HepG2 (cell line): ENCODE data around the gene PDLIM5. TPM values are rescaled to one million over a fixed set of nuclear protein-coding genes. Genes with fewer than 3 reads are reported as not detected.

Source experiments
- BCLAF1 ChIP-seq: fragments of 450-650 bp; IDR thresholded peaks from 2 replicates; pipeline ENCODE4 v1.6.1; 2017; ENCODE audit warnings: mild to moderate bottlenecking
- MEF2D ChIP-seq: sonication (generic); formaldehyde crosslinking; IDR thresholded peaks from 2 replicates; pipeline ENCODE4 v1.5.1; 2020; ENCODE audit warnings: mild to moderate bottlenecking, missing genetic modification reagents
- PAF1 ChIP-seq: IDR thresholded peaks from 2 replicates; pipeline ENCODE4 v1.6.1; 2016; ENCODE audit warnings: missing genetic modification reagents, missing compliant biosample characterization
- POGZ ChIP-seq: sonication (generic); formaldehyde crosslinking; IDR thresholded peaks from 2 replicates; pipeline ENCODE4 v1.4.0; 2020; ENCODE audit warnings: mild to moderate bottlenecking, missing genetic modification reagents
- SP2 ChIP-seq: sonication (generic); formaldehyde crosslinking; IDR thresholded peaks from 2 replicates; pipeline ENCODE4 v1.5.1; 2020; ENCODE audit warnings: mild to moderate bottlenecking, missing genetic modification reagents
- ZNF713 ChIP-seq: sonication (generic); formaldehyde crosslinking; IDR thresholded peaks from 2 replicates; pipeline ENCODE4 v1.4.0; 2020; ENCODE audit warnings: mild to moderate bottlenecking, missing genetic modification reagents
- polyA plus RNA-seq, 8 experiments: library from polyadenylated mRNA; depleted of rRNA in 3 of 8; stranded (reverse) in 7 of 8; unstranded in 1 of 8; fragments of >200 nt; fragmentation: Illumina TruSeq in 4 of 8; extraction: Trizol in 4 of 8; gene quantifications; 2 replicates each; pipeline versions ENCODE4 v1.2.1 to v1.2.3, GENCODE V29; 2011 to 2016; ENCODE audit warnings: low read depth in 4 of 8, missing spikeins in 1 of 8, mixed read lengths in 1 of 8; ENCODE audit not compliant: insufficient read depth in 1 of 8
- total RNA-seq, 5 experiments: library from RNA; depleted of rRNA; stranded (reverse); fragments of >200 nt; fragmentation: Illumina TruSeq; extraction: Trizol; gene quantifications; 2 replicates each; pipeline ENCODE4 v1.2.3, GENCODE V29; 2016; ENCODE audit warnings: low read depth in 1 of 5
- TF ChIP-seq, protein P1 (sequence below): sonication (generic); formaldehyde crosslinking; IDR thresholded peaks from 2 replicates; pipeline ENCODE4 v1.4.0; 2020; ENCODE audit warnings: missing genetic modification reagents
- TF ChIP-seq, protein P2 (sequence below): sonication (generic); formaldehyde crosslinking; IDR thresholded peaks from 2 replicates; pipeline ENCODE4 v1.4.0; 2020; ENCODE audit warnings: missing genetic modification reagents, borderline replicate concordance

PDLIM5 gene
- total and polyA plus RNA-seq, 2 of the 13 experiments (the other 11 are each of a cell fraction or from before 2014, with no cell fraction given), result 52.8 to 119 TPM

GRCh38 chr4:94519925-94520789, 68.4 kb downstream of the PDLIM5 start (continued):
- no peak for TF ChIP-seq BCLAF1
- no peak for TF ChIP-seq ZNF713 (CRISPR knock-in tag)
- no peak for TF ChIP-seq SP2 (CRISPR knock-in tag)
- TF ChIP-seq MEF2D (CRISPR knock-in tag), result no peak
- TF ChIP-seq, protein P1, sequence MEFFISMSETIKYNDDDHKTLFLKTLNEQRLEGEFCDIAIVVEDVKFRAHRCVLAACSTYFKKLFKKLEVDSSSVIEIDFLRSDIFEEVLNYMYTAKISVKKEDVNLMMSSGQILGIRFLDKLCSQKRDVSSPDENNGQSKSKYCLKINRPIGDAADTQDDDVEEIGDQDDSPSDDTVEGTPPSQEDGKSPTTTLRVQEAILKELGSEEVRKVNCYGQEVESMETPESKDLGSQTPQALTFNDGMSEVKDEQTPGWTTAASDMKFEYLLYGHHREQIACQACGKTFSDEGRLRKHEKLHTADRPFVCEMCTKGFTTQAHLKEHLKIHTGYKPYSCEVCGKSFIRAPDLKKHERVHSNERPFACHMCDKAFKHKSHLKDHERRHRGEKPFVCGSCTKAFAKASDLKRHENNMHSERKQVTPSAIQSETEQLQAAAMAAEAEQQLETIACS (CRISPR knock-in tag), result no peak
- TF ChIP-seq, protein P2, sequence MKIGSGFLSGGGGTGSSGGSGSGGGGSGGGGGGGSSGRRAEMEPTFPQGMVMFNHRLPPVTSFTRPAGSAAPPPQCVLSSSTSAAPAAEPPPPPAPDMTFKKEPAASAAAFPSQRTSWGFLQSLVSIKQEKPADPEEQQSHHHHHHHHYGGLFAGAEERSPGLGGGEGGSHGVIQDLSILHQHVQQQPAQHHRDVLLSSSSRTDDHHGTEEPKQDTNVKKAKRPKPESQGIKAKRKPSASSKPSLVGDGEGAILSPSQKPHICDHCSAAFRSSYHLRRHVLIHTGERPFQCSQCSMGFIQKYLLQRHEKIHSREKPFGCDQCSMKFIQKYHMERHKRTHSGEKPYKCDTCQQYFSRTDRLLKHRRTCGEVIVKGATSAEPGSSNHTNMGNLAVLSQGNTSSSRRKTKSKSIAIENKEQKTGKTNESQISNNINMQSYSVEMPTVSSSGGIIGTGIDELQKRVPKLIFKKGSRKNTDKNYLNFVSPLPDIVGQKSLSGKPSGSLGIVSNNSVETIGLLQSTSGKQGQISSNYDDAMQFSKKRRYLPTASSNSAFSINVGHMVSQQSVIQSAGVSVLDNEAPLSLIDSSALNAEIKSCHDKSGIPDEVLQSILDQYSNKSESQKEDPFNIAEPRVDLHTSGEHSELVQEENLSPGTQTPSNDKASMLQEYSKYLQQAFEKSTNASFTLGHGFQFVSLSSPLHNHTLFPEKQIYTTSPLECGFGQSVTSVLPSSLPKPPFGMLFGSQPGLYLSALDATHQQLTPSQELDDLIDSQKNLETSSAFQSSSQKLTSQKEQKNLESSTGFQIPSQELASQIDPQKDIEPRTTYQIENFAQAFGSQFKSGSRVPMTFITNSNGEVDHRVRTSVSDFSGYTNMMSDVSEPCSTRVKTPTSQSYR, result no peak
- TF ChIP-seq POGZ, result no peak
- TF ChIP-seq PAF1 (CRISPR knock-in tag), result no peak
